MM.1S (cell line): Measurements from ENCODE around the gene DHRSX.

Source experiments
- DNase-seq: peaks from one replicate; pipeline ENCODE4 v3.0.0-alpha.2; 2015
- H2AFZ ChIP-seq: fragments of 300-600 bp; sonication (generic); 2 replicates; pipeline ENCODE4 v1.6.0; 2016; ENCODE audit warnings: antibody characterized with exemption, low read length
- H3F3A ChIP-seq: fragments of 300-600 bp; sonication (generic); 2 replicates; pipeline ENCODE4 v1.6.1; 2016; ENCODE audit warnings: mild to moderate bottlenecking, antibody characterized with exemption, low read length, moderate library complexity, mixed read lengths; ENCODE audit not compliant: insufficient read depth
- H3K27ac ChIP-seq: fragments of 300-600 bp; sonication (generic); 2 replicates; pipeline ENCODE4 v1.5.1; 2016; ENCODE audit warnings: mild to moderate bottlenecking, low read length
- H3K27me3 ChIP-seq: fragments of 300-600 bp; sonication (generic); replicated peaks from 2 replicates; pipeline ENCODE4 v1.6.0; 2016; ENCODE audit warnings: low read length; ENCODE audit not compliant: insufficient read depth
- H3K36me3 ChIP-seq: fragments of 300-600 bp; sonication (generic); replicated peaks from 2 replicates; pipeline ENCODE4 v1.6.1; 2016; ENCODE audit warnings: mild to moderate bottlenecking, low read length, mixed read lengths; ENCODE audit not compliant: insufficient read depth
- H3K4me1 ChIP-seq: fragments of 300-600 bp; sonication (generic); 2 replicates; pipeline ENCODE4 v1.6.1; 2016; ENCODE audit warnings: low read length, mixed read lengths
- H3K4me2 ChIP-seq: fragments of 300-600 bp; sonication (generic); 2 replicates; pipeline ENCODE4 v1.6.0; 2016; ENCODE audit warnings: low read depth, low read length
- H3K4me3 ChIP-seq: fragments of 300-600 bp; sonication (generic); 2 replicates; pipeline ENCODE4 v1.5.1; 2016; ENCODE audit warnings: low read length, mixed read lengths
- H3K79me2 ChIP-seq: fragments of 300-600 bp; sonication (generic); 2 replicates; pipeline ENCODE4 v1.6.1; 2016; ENCODE audit warnings: mixed run types, low read length, mixed read lengths
- H3K9ac ChIP-seq: fragments of 300-600 bp; sonication (generic); 2 replicates; pipeline ENCODE4 v1.6.1; 2016; ENCODE audit warnings: low read length, mixed read lengths
- H3K9me2 ChIP-seq: fragments of 300-600 bp; sonication (generic); replicated peaks from 2 replicates; pipeline ENCODE4 v1.6.1; 2016; ENCODE audit warnings: mild to moderate bottlenecking, low read length, mixed read lengths; ENCODE audit not compliant: insufficient read depth
- H3K9me3 ChIP-seq: fragments of 300-600 bp; sonication (generic); replicated peaks from 2 replicates; pipeline ENCODE4 v1.6.1; 2016; ENCODE audit warnings: mild to moderate bottlenecking, low read length, mixed read lengths; ENCODE audit not compliant: insufficient read depth
- H4K20me1 ChIP-seq: fragments of 300-600 bp; sonication (generic); 2 replicates; pipeline ENCODE4 v1.6.1; 2016; ENCODE audit warnings: mild to moderate bottlenecking, low read length, moderate library complexity, mixed read lengths; ENCODE audit not compliant: insufficient read depth
- EZH2 ChIP-seq: fragments of 300-600 bp; sonication (generic); optimal IDR thresholded peaks from 2 replicates; pipeline ENCODE3; 2017; ENCODE audit warnings: low read depth, mild to moderate bottlenecking, antibody characterized with exemption, low read length, mixed read lengths
- EZH2phosphoT487 ChIP-seq: fragments of 300-600 bp; sonication (generic); IDR thresholded peaks from 2 replicates; pipeline ENCODE4 v1.6.1; 2018; ENCODE audit warnings: antibody characterized with exemption, low read length
- TF ChIP-seq, protein P1 (sequence below): fragments of 300-600 bp; sonication (generic); IDR thresholded peaks from 2 replicates; pipeline ENCODE4 v1.5.1; 2016; ENCODE audit warnings: antibody characterized with exemption, low read length, mixed read lengths

Gene DHRSX

DNA sequence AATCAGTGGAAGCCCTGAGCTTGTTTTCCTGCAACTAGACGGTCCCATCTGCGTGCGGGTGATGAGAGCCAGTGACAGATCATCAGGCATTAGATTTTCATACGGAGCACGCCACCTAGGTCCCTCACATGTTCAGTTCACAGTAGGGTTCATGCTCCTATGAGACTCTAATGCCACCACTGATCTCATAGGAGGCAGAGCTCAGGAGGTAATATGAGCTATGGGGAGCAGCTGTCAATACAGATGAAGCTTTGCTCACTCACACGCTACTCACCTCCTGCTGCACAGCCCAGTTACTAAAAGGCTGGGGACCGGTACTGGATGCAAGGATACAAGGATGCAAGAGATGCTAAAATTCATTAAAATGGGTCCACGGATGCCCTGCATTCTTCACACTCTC is 61.2 kb downstream of the DHRSX start:
- H3K4me2 ChIP-seq = no peak overlapping the region
- H3K36me3 ChIP-seq = no peaks in the 10 kb centered on the region
- no peaks in the 10 kb centered on the region for H3F3A ChIP-seq
- H3K79me2 ChIP-seq = no peaks in the 10 kb centered on the region
- H3K4me3 ChIP-seq = no peak overlapping the region
- no peak overlapping the region for H2AFZ ChIP-seq
- TF ChIP-seq EZH2 (no peak), EZH2phosphoT487 (no peak)
- no peak overlapping the region for H3K9ac ChIP-seq
- H3K4me1 ChIP-seq = no peaks in the 10 kb centered on the region
- no peak overlapping the region for H3K27ac ChIP-seq
- no peaks in the 10 kb centered on the region for H3K27me3 ChIP-seq
- no peaks in the 10 kb centered on the region for H3K9me3 ChIP-seq
- H4K20me1 ChIP-seq = no peaks in the 10 kb centered on the region
- DNase-seq = no peak
- H3K9me2 ChIP-seq = no peaks in the 10 kb centered on the region

DNA sequence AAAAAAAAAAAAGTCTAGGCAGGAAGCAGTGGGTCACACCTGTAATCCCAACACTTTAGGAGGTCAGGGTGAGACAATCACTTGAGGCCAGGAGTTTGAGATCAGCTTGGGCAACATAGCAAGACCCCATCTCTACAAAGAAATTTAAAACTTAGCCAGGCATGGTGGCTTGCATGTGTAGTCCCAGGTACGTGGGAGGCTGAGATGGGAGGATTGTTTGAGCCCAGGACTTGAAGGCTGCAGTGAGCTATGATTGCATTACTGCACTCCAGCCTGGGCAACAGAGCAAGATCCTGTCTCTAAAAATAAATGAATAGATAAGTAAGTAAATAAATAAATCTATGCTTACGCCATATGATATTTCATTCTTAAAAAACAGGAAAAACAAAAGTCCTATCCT is 65.3 kb downstream of the DHRSX start:
- H2AFZ ChIP-seq = no peak overlapping the region
- H3K9ac ChIP-seq = no peak overlapping the region
- H3K4me1 ChIP-seq = no peaks in the 10 kb centered on the region
- TF ChIP-seq EZH2 (no peak), EZH2phosphoT487 (no peak)
- TF ChIP-seq, protein P1, sequence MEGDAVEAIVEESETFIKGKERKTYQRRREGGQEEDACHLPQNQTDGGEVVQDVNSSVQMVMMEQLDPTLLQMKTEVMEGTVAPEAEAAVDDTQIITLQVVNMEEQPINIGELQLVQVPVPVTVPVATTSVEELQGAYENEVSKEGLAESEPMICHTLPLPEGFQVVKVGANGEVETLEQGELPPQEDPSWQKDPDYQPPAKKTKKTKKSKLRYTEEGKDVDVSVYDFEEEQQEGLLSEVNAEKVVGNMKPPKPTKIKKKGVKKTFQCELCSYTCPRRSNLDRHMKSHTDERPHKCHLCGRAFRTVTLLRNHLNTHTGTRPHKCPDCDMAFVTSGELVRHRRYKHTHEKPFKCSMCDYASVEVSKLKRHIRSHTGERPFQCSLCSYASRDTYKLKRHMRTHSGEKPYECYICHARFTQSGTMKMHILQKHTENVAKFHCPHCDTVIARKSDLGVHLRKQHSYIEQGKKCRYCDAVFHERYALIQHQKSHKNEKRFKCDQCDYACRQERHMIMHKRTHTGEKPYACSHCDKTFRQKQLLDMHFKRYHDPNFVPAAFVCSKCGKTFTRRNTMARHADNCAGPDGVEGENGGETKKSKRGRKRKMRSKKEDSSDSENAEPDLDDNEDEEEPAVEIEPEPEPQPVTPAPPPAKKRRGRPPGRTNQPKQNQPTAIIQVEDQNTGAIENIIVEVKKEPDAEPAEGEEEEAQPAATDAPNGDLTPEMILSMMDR = no peak
- no peaks in the 10 kb centered on the region for H3K27me3 ChIP-seq
- H3K4me3 ChIP-seq = no peak overlapping the region
- DNase-seq = no peak
- no peak overlapping the region for H3K4me2 ChIP-seq
- no peak overlapping the region for H3K27ac ChIP-seq
- H3K36me3 ChIP-seq = no peaks in the 10 kb centered on the region
- no peaks in the 10 kb centered on the region for H3K9me3 ChIP-seq
- H4K20me1 ChIP-seq = no peaks in the 10 kb centered on the region
- H3K79me2 ChIP-seq = no peaks in the 10 kb centered on the region
- no peaks in the 10 kb centered on the region for H3F3A ChIP-seq
- H3K9me2 ChIP-seq = no peaks in the 10 kb centered on the region

DNA sequence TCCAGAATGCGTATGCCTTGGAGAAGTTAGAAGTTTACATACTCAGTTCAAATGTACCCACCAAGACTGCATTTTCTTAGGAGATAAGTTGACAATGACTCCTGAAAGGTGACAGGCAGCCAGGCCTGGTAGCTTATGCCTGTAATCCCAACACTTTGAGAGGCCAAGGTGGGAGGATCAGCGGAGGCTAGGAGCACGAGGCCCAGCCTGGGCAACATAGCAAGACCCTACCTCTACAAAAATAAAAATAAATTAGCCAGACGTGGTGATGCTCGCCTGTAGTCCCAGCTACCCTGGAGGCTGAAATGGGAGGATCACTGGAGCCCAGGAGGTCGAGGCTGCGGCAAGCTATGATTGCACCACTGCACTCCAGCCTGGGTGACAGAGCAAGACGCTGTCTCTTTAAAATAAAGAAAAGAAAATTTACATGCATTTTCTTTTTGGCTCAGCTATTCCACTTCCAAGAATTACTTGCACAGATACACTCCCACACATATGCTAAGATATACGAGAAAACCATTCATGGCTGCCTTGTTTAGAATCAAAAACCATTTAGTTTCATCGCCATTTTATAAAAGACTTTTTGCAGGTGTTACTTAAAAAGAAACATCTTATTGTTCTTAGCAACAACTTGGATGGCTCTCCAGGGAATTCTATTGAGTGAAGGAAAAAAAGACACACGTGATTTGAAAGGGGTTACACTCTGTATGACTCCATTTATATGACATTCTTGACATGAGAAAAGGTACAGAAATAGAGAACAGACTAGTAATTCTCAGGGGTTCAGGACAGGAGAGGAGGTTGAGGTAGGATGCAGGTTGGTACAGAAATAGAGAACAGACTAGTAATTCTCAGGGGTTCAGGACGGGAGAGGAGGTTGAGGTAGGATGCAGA is 66.3 kb downstream of the DHRSX start:
- H3K27me3 ChIP-seq = no peaks in the 10 kb centered on the region
- DNase-seq = no peak
- no peaks in the 10 kb centered on the region for H3K9me3 ChIP-seq
- no peaks in the 10 kb centered on the region for H3K4me1 ChIP-seq
- no peak overlapping the region for H3K9ac ChIP-seq
- no peak overlapping the region for H3K4me3 ChIP-seq
- H2AFZ ChIP-seq = no peak overlapping the region
- no peaks in the 10 kb centered on the region for H4K20me1 ChIP-seq
- H3K9me2 ChIP-seq = no peaks in the 10 kb centered on the region
- H3K36me3 ChIP-seq = no peaks in the 10 kb centered on the region
- H3K79me2 ChIP-seq = no peaks in the 10 kb centered on the region
- no peak overlapping the region for H3K4me2 ChIP-seq
- no peak overlapping the region for H3K27ac ChIP-seq
- H3F3A ChIP-seq = no peaks in the 10 kb centered on the region
- TF ChIP-seq EZH2 = no peak
- no peak for TF ChIP-seq EZH2phosphoT487
- TF ChIP-seq, protein P1 = no peak
